ELF-1 (cell line): Measurements from ENCODE around the gene SCGB2A2.

ENCODE experiments used
- DNase-seq: peaks from one replicate; pipeline ENCODE4 v3.0.0-alpha.2; 2016; ENCODE audit warnings: low read depth, low spot score

SCGB2A2 gene

GRCh38 chr11:62306227-62306626 is 36.3 kb downstream of the SCGB2A2 start:
- DNase-seq = no peak

GRCh38 chr11:62307950-62308349 is 38.0 kb downstream of the SCGB2A2 start:
- no peak for DNase-seq

GRCh38 chr11:62309991-62310390 is 40.0 kb downstream of the SCGB2A2 start:
- no peak for DNase-seq

DNA sequence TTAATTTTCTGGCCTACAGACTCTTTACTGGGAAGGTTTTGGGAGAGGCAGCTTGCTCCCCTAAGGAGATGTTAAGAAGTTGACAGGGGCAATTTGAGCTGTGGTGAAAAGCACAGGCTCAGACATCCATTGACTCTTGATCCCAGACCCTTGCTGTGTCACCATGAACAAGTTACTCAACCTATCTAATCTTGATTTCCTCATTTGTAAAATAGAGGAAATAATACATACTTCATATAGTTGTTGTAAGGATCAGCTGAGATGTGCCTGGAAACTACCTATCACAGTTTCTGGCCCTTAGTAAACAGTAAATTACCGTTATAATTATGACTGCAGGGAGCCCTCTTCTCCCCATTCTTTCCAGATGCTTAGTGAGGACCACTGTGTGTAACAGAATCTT is 45.5 kb downstream of the SCGB2A2 start:
- DNase-seq = no peak

DNA sequence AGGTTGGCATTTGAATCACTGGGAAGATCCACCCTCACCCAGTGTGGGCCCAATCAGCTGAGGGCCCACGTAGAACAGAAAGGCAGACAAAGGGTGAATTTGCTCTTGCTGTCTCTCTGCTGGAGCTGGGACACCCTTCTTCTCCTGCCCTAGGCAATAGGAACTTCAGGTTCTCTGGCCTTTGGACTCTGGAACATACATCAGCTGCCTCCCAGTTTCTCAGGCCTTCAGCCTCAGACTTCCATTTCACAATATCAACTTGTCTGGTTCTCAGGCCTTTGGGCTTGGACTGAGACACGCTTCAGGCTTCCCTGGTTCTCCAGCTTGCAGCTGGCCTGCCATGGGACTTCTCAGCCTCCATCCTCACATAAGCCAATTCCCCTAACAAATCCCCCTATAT is 52.6 kb downstream of the SCGB2A2 start:
- no peak for DNase-seq
